ENCODE results near the gene A2M. TPM values are rescaled to one million over a fixed set of nuclear protein-coding genes. Genes with fewer than 3 reads are reported as not detected.

Gene A2M
- total RNA-seq: not detected

DNA sequence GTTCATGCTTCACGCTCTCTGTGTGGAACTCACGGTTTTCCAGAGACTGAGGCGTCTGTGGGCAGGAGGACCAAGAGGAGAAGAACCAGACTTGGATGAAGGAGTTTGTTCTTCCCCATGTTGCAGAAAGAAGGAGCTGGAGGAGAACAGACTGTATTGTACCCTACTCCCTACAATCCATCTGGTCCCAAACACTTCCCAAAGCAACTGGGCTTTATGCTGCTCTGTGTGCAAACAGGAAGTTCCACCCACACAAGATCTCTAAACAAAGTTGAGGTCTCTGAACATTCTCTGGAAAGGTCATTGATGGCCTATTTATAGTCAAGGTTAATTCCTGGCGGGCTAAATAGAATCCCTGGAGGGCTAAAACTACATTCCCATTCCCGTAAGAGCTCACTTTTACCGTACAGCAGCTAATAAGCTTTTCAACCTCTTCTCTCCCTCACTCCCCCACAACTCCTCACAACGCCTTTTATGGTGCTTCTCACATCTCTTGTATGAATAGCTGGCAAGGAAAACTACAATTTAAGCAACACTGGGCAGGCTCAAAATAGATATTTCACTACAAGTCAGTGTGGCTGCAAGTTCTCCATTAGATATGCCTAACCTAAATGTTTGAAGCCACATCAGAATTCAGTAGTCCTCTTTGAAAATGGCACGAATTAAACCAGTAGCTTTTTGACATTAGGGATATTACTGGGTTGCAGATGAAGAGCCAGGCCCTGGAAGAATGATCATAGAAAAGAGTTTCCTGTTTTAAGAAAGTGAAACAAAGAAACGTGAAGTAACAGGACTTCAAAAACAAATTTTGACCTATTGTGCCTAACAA, at the start of gene A2M:
Gene A2M (minus strand): TSS at position 189 of the 829 bp plus-strand sequence. CDS start 70 bp downstream, at position 119.

Other genes starting within 250 kb of the A2M start
- gene PHC1, start 201.4 kb downstream of the A2M start, total RNA-seq: 10 to 100 TPM; 32.6 to 32.9 TPM
- 100 to 1,000 TPM; 193 to 203 TPM for gene M6PR, start 166.3 kb downstream of the A2M start, total RNA-seq
- 10 to 100 TPM; 12.6 to 13.5 TPM for gene KLRG1, start 126.4 kb downstream of the A2M start, total RNA-seq
- not detected for gene PZP, start 92.5 kb upstream of the A2M start, total RNA-seq

Measured in activated naive CD4-positive, alpha-beta T cell treated with anti-CD3 and anti-CD28 coated beads, Interleukin-2, amount 10 ng/mL, durations not matched to agents 5 hours and 36 hours (primary cell).